ENCODE measurements around the gene LRRC8B. TPM values are rescaled to one million over a fixed set of nuclear protein-coding genes. Genes with fewer than 3 reads are reported as not detected.

Gene LRRC8B
- total and polyA plus RNA-seq, 2 experiments from 2014 or later = 0.32 to 0.54 TPM

DNA sequence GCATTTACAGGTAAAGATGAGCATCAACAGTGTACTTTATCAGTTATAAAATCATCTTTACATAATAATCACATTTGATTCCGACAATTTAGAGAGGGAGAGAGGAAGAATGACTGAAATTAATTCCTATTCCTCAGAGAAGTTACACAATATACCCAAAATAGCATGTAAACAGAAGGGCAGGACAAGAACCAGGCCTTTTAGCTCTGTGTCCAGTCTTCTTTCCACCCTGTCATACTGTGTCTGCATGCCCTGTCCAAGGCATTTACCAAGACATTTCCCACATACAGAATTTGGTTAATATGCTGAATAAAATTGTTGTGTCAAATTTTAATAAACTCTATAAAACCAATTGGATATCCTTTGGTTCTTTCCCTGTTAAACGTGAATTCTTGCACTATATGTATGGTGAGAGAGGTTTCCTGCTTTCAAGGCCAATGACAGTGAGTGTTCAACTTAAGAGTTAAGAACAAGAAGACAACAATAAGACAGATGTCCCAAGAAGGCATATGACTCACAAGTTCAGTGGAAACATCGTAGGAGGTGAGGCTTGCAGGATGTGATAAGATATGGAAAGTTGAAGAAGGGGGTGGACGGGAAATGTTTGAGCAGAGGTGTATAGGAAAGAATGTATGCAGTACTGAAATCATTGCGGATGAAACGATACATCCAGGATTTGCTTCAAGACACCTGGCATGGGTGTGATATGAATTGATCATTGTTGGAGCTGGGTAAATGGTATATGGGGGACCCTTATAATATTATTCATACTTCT is 20.8 kb downstream of the LRRC8B start:
- H3K4me2 ChIP-seq (ENCODE audit: unreplicated experiment) = no peak overlapping the region
- no peak overlapping the region for H3K27ac ChIP-seq
- no peak overlapping the region for H3K9ac ChIP-seq
- no peak overlapping the region for H2AFZ ChIP-seq
- peaks cover 17% of the 10 kb centered on the region for H3K4me1 ChIP-seq (ENCODE audit: insufficient read depth)
- H3K36me3 ChIP-seq (ENCODE audit: low read depth) = no peaks in the 10 kb centered on the region
- peaks cover 13% of the 10 kb centered on the region; the same call in 1 of the 2 replicates for H3F3A ChIP-seq (ENCODE audit: insufficient read depth)
- DNase-seq = peak; percentile 21
- H3K4me3 ChIP-seq = no peak overlapping the region
- WGBS, 2 experiments (ENCODE audit: low coverage in 1 of 2, low lambda C conversion rate in 2 of 2, missing lambda C conversion rate in 2 of 2) = 83 to 86% methylated on average over 6 of the region's 6 CpGs
- in situ Hi-C loops (cut with MboI) = no loop called here
- no peaks in the 10 kb centered on the region for H3K27me3 ChIP-seq (replicated peaks; ENCODE audit: insufficient read depth)
- H3K9me3 ChIP-seq (ENCODE audit: low read depth) = no peaks in the 10 kb centered on the region
- no peaks in the 10 kb centered on the region for H4K20me1 ChIP-seq (ENCODE audit: insufficient read depth)
- H3K9me2 ChIP-seq (ENCODE audit: insufficient read depth) = no peaks in the 10 kb centered on the region
- TF ChIP-seq EZH2 (IDR thresholded peaks at IDR 0.05; ENCODE audit: insufficient read depth, poor library complexity, severe bottlenecking) (no peak), EZH2phosphoT487 (IDR thresholded peaks at IDR 0.05; ENCODE audit: insufficient read depth, low read depth) (no peak)
- no peaks in the 10 kb centered on the region for H3K79me2 ChIP-seq (ENCODE audit: insufficient read depth)

DNA sequence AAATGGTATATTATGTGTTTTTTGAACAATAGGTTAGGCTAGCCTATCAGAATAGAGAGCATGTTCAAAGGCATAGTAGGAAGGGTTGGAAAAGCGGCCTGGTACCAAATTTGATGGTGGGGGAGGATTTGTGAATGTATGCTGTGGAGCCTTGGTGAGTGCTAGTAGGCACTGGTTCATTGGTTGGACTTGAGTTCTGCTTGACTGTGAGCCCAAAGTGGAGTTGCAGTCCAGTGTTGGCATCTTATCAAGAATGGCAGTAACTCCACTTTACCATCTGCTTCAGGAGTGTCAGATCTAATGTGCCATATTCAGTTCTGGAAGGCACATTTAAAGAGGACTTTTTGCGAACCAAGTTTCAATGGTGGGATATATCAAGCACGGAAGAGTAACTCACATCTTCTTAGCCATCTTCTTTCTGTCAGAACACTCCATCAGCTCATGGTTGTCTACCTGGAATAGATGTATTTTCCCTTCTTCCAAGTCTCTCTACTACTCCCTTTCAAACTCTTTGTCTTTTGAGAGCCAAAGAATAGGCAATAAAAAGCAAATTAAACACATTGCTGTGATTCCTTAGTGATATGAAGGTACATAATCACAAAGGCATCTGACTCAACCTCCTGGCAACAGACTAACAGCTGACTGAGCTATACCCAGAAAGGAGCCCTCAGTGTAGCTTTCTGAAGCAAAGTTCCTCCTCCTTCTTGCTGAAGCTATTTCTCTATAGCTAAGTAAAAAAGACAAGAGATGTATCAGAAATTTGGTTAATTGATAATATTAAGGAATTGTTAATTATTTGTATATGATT is 21.7 kb downstream of the LRRC8B start:
- in situ Hi-C loops (cut with MboI) = no loop called here
- Histone ChIP-seq H4K20me1 (ENCODE audit: insufficient read depth) (no peaks in the 10 kb centered on the region), H3K9me3 (ENCODE audit: low read depth) (no peaks in the 10 kb centered on the region), H3F3A (ENCODE audit: insufficient read depth) (peaks cover 13% of the 10 kb centered on the region; the same call in 1 of the 2 replicates), H3K27me3 (replicated peaks; ENCODE audit: insufficient read depth) (no peaks in the 10 kb centered on the region), H3K9me2 (ENCODE audit: insufficient read depth) (no peaks in the 10 kb centered on the region), H3K4me1 (ENCODE audit: insufficient read depth) (peaks cover 17% of the 10 kb centered on the region), H3K79me2 (ENCODE audit: insufficient read depth) (no peaks in the 10 kb centered on the region), H3K9ac (no peak overlapping the region), H3K4me2 (ENCODE audit: unreplicated experiment) (no peak overlapping the region), H2AFZ (no peak overlapping the region), H3K27ac (no peak overlapping the region), H3K4me3 (no peak overlapping the region), H3K36me3 (ENCODE audit: low read depth) (no peaks in the 10 kb centered on the region)
- TF ChIP-seq EZH2 (IDR thresholded peaks at IDR 0.05; ENCODE audit: insufficient read depth, poor library complexity, severe bottlenecking) = no peak
- no peak for TF ChIP-seq EZH2phosphoT487 (IDR thresholded peaks at IDR 0.05; ENCODE audit: insufficient read depth, low read depth)
- WGBS, 2 experiments (ENCODE audit: low coverage in 1 of 2, low lambda C conversion rate in 2 of 2, missing lambda C conversion rate in 2 of 2) = 94 to 96% methylated on average over 3 of the region's 3 CpGs
- DNase-seq = peak; percentile 63

DNA sequence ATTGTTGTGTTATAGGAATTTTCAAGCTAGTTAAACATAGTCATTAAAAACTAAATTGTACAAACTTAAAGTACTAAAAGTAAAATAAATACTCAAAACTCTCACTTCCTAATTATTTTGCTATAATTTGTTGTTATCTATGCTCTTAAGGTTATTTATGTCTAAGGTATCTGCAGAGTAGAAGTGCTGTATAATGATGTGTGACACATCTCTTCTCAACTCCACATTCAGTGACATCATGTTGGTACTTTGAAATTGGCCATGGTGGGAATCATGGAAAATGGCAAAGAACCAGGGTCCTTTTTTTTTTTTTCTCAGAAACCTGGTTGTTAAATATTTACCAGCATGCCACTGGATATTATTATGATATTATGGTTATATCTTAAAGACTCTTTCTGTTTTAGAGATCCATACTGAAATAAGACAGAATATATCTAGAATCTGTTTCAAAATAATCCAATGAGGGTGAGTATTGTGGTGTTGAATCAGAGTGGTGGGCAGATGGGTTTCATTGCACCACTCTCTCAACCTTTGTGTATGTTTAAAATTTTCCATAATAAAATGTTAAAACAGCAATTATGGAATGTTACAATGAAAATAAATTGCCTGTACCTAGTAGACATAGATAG is 22.4 kb downstream of the LRRC8B start:
- Histone ChIP-seq H3K79me2 (ENCODE audit: insufficient read depth) (no peaks in the 10 kb centered on the region), H3K4me2 (ENCODE audit: unreplicated experiment) (no peak overlapping the region), H3K9ac (no peak overlapping the region), H3K27ac (no peak overlapping the region), H3K9me3 (ENCODE audit: low read depth) (no peaks in the 10 kb centered on the region), H3K9me2 (ENCODE audit: insufficient read depth) (no peaks in the 10 kb centered on the region), H3K4me1 (ENCODE audit: insufficient read depth) (peaks cover 17% of the 10 kb centered on the region), H3F3A (ENCODE audit: insufficient read depth) (peaks cover 13% of the 10 kb centered on the region; the same call in 1 of the 2 replicates), H3K4me3 (no peak overlapping the region), H2AFZ (no peak overlapping the region), H3K27me3 (replicated peaks; ENCODE audit: insufficient read depth) (no peaks in the 10 kb centered on the region), H4K20me1 (ENCODE audit: insufficient read depth) (no peaks in the 10 kb centered on the region), H3K36me3 (ENCODE audit: low read depth) (no peaks in the 10 kb centered on the region)
- in situ Hi-C loops (cut with MboI) = no loop called here
- TF ChIP-seq EZH2 (IDR thresholded peaks at IDR 0.05; ENCODE audit: insufficient read depth, poor library complexity, severe bottlenecking) (no peak), EZH2phosphoT487 (IDR thresholded peaks at IDR 0.05; ENCODE audit: insufficient read depth, low read depth) (no peak)
- no peak for DNase-seq

DNA sequence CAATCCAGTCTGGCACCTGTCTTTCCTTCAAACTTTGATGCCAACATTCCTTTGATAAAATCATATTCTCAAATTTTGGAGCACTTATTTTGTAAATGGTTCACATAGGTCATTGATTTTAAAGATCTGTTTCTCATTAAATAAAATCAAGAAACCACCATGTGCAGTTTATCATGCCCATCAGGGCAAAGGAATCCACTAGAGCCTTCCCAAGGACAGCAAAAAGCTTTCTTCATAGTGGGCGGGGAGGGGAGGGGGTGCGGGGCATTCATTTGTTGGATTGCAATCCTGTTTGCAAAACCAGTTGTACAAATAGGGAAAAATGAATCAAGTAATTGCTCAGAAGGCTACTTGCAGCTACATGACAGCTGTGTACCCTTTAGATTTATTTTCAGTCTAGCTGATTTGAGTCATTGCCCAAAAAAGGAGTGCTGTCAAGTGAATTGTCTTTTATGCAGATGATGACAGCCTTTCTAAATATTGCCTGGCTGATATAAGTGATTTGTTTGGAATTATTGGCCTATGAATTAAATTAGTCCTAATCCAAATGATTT is 23.0 kb downstream of the LRRC8B start:
- no peak overlapping the region for H3K9ac ChIP-seq
- DNase-seq = peak; percentile 64
- in situ Hi-C loops (cut with MboI) = no loop called here
- H4K20me1 ChIP-seq (ENCODE audit: insufficient read depth) = no peaks in the 10 kb centered on the region
- no peaks in the 10 kb centered on the region for H3K9me3 ChIP-seq (ENCODE audit: low read depth)
- no peaks in the 10 kb centered on the region for H3K9me2 ChIP-seq (ENCODE audit: insufficient read depth)
- 5 to 8% methylated on average over 2 of the region's 2 CpGs for WGBS, 2 experiments (ENCODE audit: low coverage in 1 of 2, low lambda C conversion rate in 2 of 2, missing lambda C conversion rate in 2 of 2)
- H3K4me2 ChIP-seq (ENCODE audit: unreplicated experiment) = no peak overlapping the region
- no peak overlapping the region for H3K27ac ChIP-seq
- H3K79me2 ChIP-seq (ENCODE audit: insufficient read depth) = no peaks in the 10 kb centered on the region
- peaks cover 15% of the 10 kb centered on the region; the same call in 1 of the 2 replicates for H3F3A ChIP-seq (ENCODE audit: insufficient read depth)
- TF ChIP-seq EZH2phosphoT487 (IDR thresholded peaks at IDR 0.05; ENCODE audit: insufficient read depth, low read depth) (no peak), EZH2 (IDR thresholded peaks at IDR 0.05; ENCODE audit: insufficient read depth, poor library complexity, severe bottlenecking) (no peak)
- H3K36me3 ChIP-seq (ENCODE audit: low read depth) = no peaks in the 10 kb centered on the region
- H2AFZ ChIP-seq = no peak overlapping the region
- H3K27me3 ChIP-seq (replicated peaks; ENCODE audit: insufficient read depth) = no peaks in the 10 kb centered on the region
- peaks cover 20% of the 10 kb centered on the region for H3K4me1 ChIP-seq (ENCODE audit: insufficient read depth)
- H3K4me3 ChIP-seq = no peak overlapping the region

All from GM23248 (cell line).